ENCODE data around the gene EEA1.

- TF ChIP-seq, protein P1, sequence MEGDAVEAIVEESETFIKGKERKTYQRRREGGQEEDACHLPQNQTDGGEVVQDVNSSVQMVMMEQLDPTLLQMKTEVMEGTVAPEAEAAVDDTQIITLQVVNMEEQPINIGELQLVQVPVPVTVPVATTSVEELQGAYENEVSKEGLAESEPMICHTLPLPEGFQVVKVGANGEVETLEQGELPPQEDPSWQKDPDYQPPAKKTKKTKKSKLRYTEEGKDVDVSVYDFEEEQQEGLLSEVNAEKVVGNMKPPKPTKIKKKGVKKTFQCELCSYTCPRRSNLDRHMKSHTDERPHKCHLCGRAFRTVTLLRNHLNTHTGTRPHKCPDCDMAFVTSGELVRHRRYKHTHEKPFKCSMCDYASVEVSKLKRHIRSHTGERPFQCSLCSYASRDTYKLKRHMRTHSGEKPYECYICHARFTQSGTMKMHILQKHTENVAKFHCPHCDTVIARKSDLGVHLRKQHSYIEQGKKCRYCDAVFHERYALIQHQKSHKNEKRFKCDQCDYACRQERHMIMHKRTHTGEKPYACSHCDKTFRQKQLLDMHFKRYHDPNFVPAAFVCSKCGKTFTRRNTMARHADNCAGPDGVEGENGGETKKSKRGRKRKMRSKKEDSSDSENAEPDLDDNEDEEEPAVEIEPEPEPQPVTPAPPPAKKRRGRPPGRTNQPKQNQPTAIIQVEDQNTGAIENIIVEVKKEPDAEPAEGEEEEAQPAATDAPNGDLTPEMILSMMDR (conservative IDR thresholded peaks at IDR 0.05 in 1 of 2, IDR thresholded peaks at IDR 0.05 in 1 of 2; ENCODE audit: low read depth in 1 of 2, low read length in 2 of 2), result no peak
- no peak for TF ChIP-seq EZH2 (IDR thresholded peaks at IDR 0.05; ENCODE audit: low read length, missing control alignments)
Observed at GRCh38 chr12:92905258-92905810, 23.8 kb downstream of the EEA1 start.
